Measurements from ENCODE around the gene PDXK.

Gene PDXK

GRCh38 chr21:43764576-43765495 is 45.9 kb downstream of the PDXK start:
- DNase-seq = no peak

- peak; percentile 52 for DNase-seq
Observed at GRCh38 chr21:43766734-43767497, 48.0 kb downstream of the PDXK start.

GRCh38 chr21:43767498-43767983 is 48.6 kb downstream of the PDXK start:
- DNase-seq = no peak

GRCh38 chr21:43767984-43768867 is 49.3 kb downstream of the PDXK start:
- DNase-seq = no peak

GRCh38 chr21:43768868-43769167 is 49.9 kb downstream of the PDXK start:
- no peak for DNase-seq

- no peak for DNase-seq
Observed at GRCh38 chr21:43769325-43769958, 50.5 kb downstream of the PDXK start.

GRCh38 chr21:43770066-43770655 is 51.2 kb downstream of the PDXK start:
- no peak for DNase-seq

- DNase-seq = no peak
Observed at GRCh38 chr21:43771199-43771675, 52.3 kb downstream of the PDXK start.

- DNase-seq = no peak
Observed at GRCh38 chr21:43771698-43772424, 52.9 kb downstream of the PDXK start.

GRCh38 chr21:43772425-43772821 is 53.5 kb downstream of the PDXK start:
- DNase-seq = no peak

- DNase-seq = no peak
Observed at GRCh38 chr21:43774163-43774562, 55.2 kb downstream of the PDXK start.

GRCh38 chr21:43775190-43775589 is 56.3 kb downstream of the PDXK start:
- DNase-seq = no peak

- no peak for DNase-seq
Observed at GRCh38 chr21:43775795-43776430, 57.0 kb downstream of the PDXK start, which contains the start of gene CSTB. CSTB (minus strand) TSS chr21:43776308; CDS start chr21:43776269, 39 bp downstream.

GRCh38 chr21:43777953-43778352 is 59.0 kb downstream of the PDXK start:
- no peak for DNase-seq

GRCh38 chr21:43778469-43779335 is 59.8 kb downstream of the PDXK start:
- no peak for DNase-seq

GRCh38 chr21:43779660-43780059 is 60.7 kb downstream of the PDXK start:
- DNase-seq = peak; percentile 55

- DNase-seq = no peak
Observed at GRCh38 chr21:43781846-43782245, 62.9 kb downstream of the PDXK start.

- no peak for DNase-seq
Observed at GRCh38 chr21:43782431-43783097, 63.6 kb downstream of the PDXK start.
